ENCODE measurements around the gene HOXA7.

DNA sequence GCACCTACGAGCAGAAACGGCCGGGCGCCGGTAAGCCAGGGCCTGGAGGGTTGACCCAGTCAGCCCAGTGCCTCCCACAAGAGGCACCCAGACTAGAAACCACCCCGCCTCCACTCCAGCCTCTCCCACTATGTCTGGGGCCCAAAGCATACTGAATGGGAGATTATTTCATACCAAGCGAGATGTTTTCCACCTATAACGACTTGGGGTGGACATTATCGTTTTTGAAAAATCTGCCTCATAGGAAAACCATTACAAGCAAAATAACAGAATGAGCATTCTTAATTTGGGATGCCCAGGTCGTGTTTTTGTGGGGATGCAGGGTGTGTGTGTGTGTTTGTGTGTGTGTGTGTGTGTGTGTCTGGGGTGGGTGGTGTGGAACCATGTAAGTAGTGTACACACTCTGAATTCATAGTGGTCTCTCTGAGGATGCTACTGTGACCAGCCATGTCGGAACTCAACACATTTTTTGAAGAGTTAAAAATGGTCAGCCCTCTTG is 10.5 kb downstream of the HOXA7 start:
- TF ChIP-seq EZH2phosphoT487 (IDR thresholded peaks at IDR 0.05; ENCODE audit: insufficient read depth, low read depth) (no peak), EZH2 (IDR thresholded peaks at IDR 0.05; ENCODE audit: insufficient read depth, poor library complexity, severe bottlenecking) (no peak)
